OCI-LY7 (cell line): Measurements from ENCODE around the gene PDGFB.

Experiments
- CTCF ChIP-seq: fragments of 200-600 bp; sonication (generic); conservative IDR thresholded peaks from 2 replicates; pipeline ENCODE4 v1.5.1; 2014; ENCODE audit warnings: mild to moderate bottlenecking, antibody characterized with exemption, low read length, moderate library complexity, mixed read lengths
- EZH2phosphoT487 ChIP-seq: fragments of 200-600 bp; sonication (generic); IDR thresholded peaks from 2 replicates; pipeline ENCODE4 v1.6.1; 2018; ENCODE audit warnings: low read depth, borderline replicate concordance, mild to moderate bottlenecking, mixed run types, antibody characterized with exemption, low read length, moderate library complexity, mixed read lengths

GRCh38 chr22:39275814-39276439 is 31.1 kb upstream of the PDGFB start:
- TF ChIP-seq CTCF (no peak), EZH2phosphoT487 (no peak)
